Uterus (tissue), 2 donors: ENCODE measurements around the gene VRK1.

Experiments
- CTCF ChIP-seq, 4 experiments: fragments of 200-600 bp in 2 of 4; fragments of 450-650 bp in 2 of 4; sonication (generic) in 2 of 4; IDR thresholded peaks; one replicate each; pipeline ENCODE4 v1.5.1; 2016 to 2019; ENCODE audit warnings: antibody characterized with exemption in 4 of 4, mild to moderate bottlenecking in 2 of 4, moderate library complexity in 1 of 4
- POLR2A ChIP-seq, 2 donors: fragments of 450-650 bp; IDR thresholded peaks; one replicate each; pipeline ENCODE4 v1.6.1; 2016; ENCODE audit warnings: antibody characterized with exemption in 2 of 2, mild to moderate bottlenecking in 1 of 2, moderate library complexity in 1 of 2

- TF ChIP-seq CTCF (IDR thresholded peaks at IDR 0.05) (no peak), POLR2A (IDR thresholded peaks at IDR 0.05) (no peak)
Measured at GRCh38 chr14:96848011-96848410, 50.8 kb downstream of the VRK1 start.
